SU-DHL-6 (cell line): Measurements from ENCODE around the gene SLC35B1.

Experiments
- H2AFZ ChIP-seq: fragments of 200-600 bp; sonication (generic); 2 replicates; pipeline ENCODE4 v1.6.1; 2014; ENCODE audit warnings: low read depth, mild to moderate bottlenecking, moderate library complexity, mixed read lengths, antibody characterized with exemption, low read length; ENCODE audit not compliant: severe bottlenecking
- H3F3A ChIP-seq: fragments of 200-600 bp; shearing (Covaris generic); 2 replicates; pipeline ENCODE4 v1.6.0; 2016; ENCODE audit warnings: antibody characterized with exemption, mild to moderate bottlenecking; ENCODE audit not compliant: insufficient read depth
- H3K27ac ChIP-seq: fragments of 200-600 bp; sonication (generic); 2 replicates; pipeline ENCODE4 v1.5.1; 2016; ENCODE audit warnings: low read depth, mild to moderate bottlenecking, low read length, moderate library complexity, mixed read lengths
- H3K27me3 ChIP-seq: fragments of 200-600 bp; sonication (generic), shearing (Covaris generic); 2 replicates; pipeline ENCODE4 v1.6.0; 2014; ENCODE audit warnings: mild to moderate bottlenecking, low read length
- H3K36me3 ChIP-seq: fragments of 200-600 bp; sonication (generic); 2 replicates; pipeline ENCODE4 v1.6.1; 2014; ENCODE audit warnings: mild to moderate bottlenecking, low read length, mixed read lengths
- H3K4me2 ChIP-seq: fragments of 300-600, 200-600 bp; shearing (Covaris generic), sonication (generic); 2 replicates; pipeline ENCODE4 v1.6.0; 2014; ENCODE audit warnings: low read length, low read depth, mild to moderate bottlenecking; ENCODE audit not compliant: poor library complexity, severe bottlenecking
- H3K4me3 ChIP-seq: fragments of 200-600 bp; sonication (generic); 2 replicates; pipeline ENCODE4 v1.5.1; 2014; ENCODE audit warnings: antibody characterized with exemption, low read length, mild to moderate bottlenecking, mixed read lengths; ENCODE audit not compliant: insufficient read depth, poor library complexity, severe bottlenecking
- H3K79me2 ChIP-seq: fragments of 200-600 bp; sonication (generic); 2 replicates; pipeline ENCODE4 v1.6.1; 2014; ENCODE audit warnings: mild to moderate bottlenecking, low read length, moderate library complexity; ENCODE audit not compliant: insufficient read depth
- H3K9ac ChIP-seq: fragments of 200-600 bp; sonication (generic); 2 replicates; pipeline ENCODE4 v1.7.0; 2014; ENCODE audit warnings: mild to moderate bottlenecking, low read length
- H3K9me2 ChIP-seq: fragments of 200-600 bp; sonication (generic); replicated peaks from 2 replicates; pipeline ENCODE4 v1.6.1; 2014; ENCODE audit warnings: low read length; ENCODE audit not compliant: insufficient read depth
- H3K9me3 ChIP-seq: fragments of 200-600 bp; sonication (generic); 2 replicates; pipeline ENCODE4 v1.6.1; 2014; ENCODE audit warnings: low read length, mixed read lengths; ENCODE audit not compliant: insufficient read depth
- H4K20me1 ChIP-seq: fragments of 200-600 bp; sonication (generic); 2 replicates; pipeline ENCODE4 v1.6.1; 2014; ENCODE audit warnings: low read depth, mild to moderate bottlenecking, antibody characterized with exemption, low read length, moderate library complexity, mixed read lengths
- EZH2phosphoT487 ChIP-seq: fragments of 200-600 bp; sonication (generic), shearing (Covaris generic); conservative IDR thresholded peaks from 2 replicates; pipeline ENCODE4 v1.6.1; 2018; ENCODE audit warnings: mild to moderate bottlenecking, antibody characterized with exemption, low read length, moderate library complexity, mixed read lengths
- TF ChIP-seq, protein P1 (sequence below): fragments of 200-600 bp; sonication (generic); IDR thresholded peaks from one replicate; pipeline ENCODE4 v1.5.1; 2017; ENCODE audit warnings: antibody characterized with exemption, mild to moderate bottlenecking, low read length, moderate library complexity; ENCODE audit not compliant: insufficient read depth, poor library complexity, severe bottlenecking

The SLC35B1 gene

DNA sequence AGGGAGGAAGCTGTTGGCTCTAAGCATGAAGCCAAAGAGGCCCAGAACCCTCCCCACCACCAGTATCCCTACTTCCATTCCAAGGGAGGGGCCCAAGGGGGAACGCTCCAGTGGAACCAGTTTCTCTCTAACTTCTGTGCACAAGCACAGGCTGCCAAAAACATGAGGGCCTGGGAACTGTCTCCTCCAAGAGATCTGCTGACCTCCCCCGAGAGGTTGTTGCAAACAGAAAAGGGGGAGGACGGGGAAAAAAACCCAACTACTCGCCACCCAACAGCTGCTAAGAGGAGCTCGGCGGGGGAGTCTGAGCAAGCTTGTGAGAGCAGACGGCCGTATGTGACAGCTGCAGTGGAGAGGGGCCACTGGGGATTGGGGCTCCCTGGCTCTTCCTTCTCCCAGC is 15.7 kb upstream of the SLC35B1 start:
- no peak overlapping the region for H3K27ac ChIP-seq
- H3K36me3 ChIP-seq = no peaks in the 10 kb centered on the region
- no peak overlapping the region for H3K4me3 ChIP-seq
- H4K20me1 ChIP-seq = no peaks in the 10 kb centered on the region
- no peaks in the 10 kb centered on the region for H3F3A ChIP-seq
- H3K9ac ChIP-seq = no peak overlapping the region
- H3K27me3 ChIP-seq = no peaks in the 10 kb centered on the region
- no peaks in the 10 kb centered on the region for H3K9me2 ChIP-seq
- no peaks in the 10 kb centered on the region for H3K79me2 ChIP-seq
- TF ChIP-seq EZH2phosphoT487 = no peak
- TF ChIP-seq, protein P1, sequence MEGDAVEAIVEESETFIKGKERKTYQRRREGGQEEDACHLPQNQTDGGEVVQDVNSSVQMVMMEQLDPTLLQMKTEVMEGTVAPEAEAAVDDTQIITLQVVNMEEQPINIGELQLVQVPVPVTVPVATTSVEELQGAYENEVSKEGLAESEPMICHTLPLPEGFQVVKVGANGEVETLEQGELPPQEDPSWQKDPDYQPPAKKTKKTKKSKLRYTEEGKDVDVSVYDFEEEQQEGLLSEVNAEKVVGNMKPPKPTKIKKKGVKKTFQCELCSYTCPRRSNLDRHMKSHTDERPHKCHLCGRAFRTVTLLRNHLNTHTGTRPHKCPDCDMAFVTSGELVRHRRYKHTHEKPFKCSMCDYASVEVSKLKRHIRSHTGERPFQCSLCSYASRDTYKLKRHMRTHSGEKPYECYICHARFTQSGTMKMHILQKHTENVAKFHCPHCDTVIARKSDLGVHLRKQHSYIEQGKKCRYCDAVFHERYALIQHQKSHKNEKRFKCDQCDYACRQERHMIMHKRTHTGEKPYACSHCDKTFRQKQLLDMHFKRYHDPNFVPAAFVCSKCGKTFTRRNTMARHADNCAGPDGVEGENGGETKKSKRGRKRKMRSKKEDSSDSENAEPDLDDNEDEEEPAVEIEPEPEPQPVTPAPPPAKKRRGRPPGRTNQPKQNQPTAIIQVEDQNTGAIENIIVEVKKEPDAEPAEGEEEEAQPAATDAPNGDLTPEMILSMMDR = no peak
- no peak overlapping the region for H3K4me2 ChIP-seq
- H2AFZ ChIP-seq = no peak overlapping the region
- H3K9me3 ChIP-seq = no peaks in the 10 kb centered on the region

DNA sequence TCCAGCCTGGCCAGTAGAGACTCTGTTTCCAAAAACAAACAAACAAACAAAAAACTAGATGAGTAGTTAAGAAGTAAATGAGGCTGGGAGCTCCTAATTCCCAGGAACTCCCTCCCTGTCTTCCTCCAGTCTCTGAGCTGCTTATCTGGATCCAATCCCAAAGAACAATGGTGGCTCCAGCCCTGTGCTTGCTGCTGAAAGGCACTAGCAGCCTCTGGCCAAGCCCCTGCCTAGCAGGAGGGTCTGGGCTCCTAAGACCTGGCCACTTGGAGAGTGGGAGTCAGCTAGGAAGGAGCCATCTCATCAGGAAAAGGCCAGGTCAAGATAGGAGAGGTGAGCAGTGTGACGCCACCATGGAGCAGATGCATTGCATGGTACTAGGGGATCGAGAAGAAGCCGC is 14.3 kb upstream of the SLC35B1 start:
- Histone ChIP-seq H3F3A (no peaks in the 10 kb centered on the region), H4K20me1 (no peaks in the 10 kb centered on the region), H3K79me2 (no peaks in the 10 kb centered on the region), H3K4me2 (no peak overlapping the region), H3K9me2 (no peaks in the 10 kb centered on the region), H3K27ac (no peak overlapping the region), H3K9ac (no peak overlapping the region), H3K4me3 (no peak overlapping the region), H3K9me3 (no peaks in the 10 kb centered on the region), H2AFZ (no peak overlapping the region), H3K36me3 (no peaks in the 10 kb centered on the region), H3K27me3 (no peaks in the 10 kb centered on the region)
- TF ChIP-seq, protein P1 = no peak
- no peak for TF ChIP-seq EZH2phosphoT487

DNA sequence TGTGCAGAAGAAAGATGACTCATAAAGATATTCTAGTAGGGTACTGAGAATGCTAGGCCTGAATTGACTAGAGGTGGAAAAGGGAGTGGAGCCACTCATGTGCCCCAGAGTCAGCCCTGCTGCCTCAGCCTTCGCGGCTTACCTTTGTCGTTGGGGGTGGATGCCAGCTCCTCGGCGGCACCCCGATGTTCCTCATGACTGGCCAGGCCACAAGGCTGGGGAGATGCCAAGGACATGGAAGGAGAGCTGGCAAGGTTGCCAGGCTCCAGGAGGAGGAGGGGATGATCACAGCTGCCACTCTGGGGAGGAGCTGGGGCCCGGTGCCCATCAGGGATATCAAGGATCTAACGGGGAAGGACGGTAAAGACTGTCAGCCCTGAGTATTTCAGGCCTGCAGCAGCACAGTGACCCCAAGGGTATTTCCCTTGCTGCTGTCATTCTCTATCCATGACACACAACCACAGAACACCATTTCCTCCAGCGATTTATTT is 9.7 kb upstream of the SLC35B1 start:
- H2AFZ ChIP-seq = no peak overlapping the region
- H3K9me2 ChIP-seq = no peaks in the 10 kb centered on the region
- no peaks in the 10 kb centered on the region for H3F3A ChIP-seq
- no peaks in the 10 kb centered on the region for H3K79me2 ChIP-seq
- H3K4me3 ChIP-seq = no peak overlapping the region
- H3K27me3 ChIP-seq = no peaks in the 10 kb centered on the region
- H3K9me3 ChIP-seq = no peaks in the 10 kb centered on the region
- H4K20me1 ChIP-seq = no peaks in the 10 kb centered on the region
- H3K4me2 ChIP-seq = no peak overlapping the region
- TF ChIP-seq EZH2phosphoT487 = no peak
- TF ChIP-seq, protein P1 = no peak
- H3K27ac ChIP-seq = no peak overlapping the region
- no peaks in the 10 kb centered on the region for H3K36me3 ChIP-seq
- H3K9ac ChIP-seq = no peak overlapping the region
